SK-N-SH (cell line): Measurements from ENCODE around the gene MAP4K1. TPM values are rescaled to one million over a fixed set of nuclear protein-coding genes. Genes with fewer than 3 reads are reported as not detected.

Experiments used
- CTCF ChIA-PET: fragments of 300-600, 350-600 bp; formaldehyde crosslinking; extraction: SDS; loops from one replicate; lab custom pipeline; 2021; lab: Yijun Ruan, JAX
- POLR2A ChIA-PET: fragments of 350-600 bp; sonication (Branson Sonifier 250); formaldehyde crosslinking; extraction: SDS; loops from one replicate; lab custom pipeline; 2020; ENCODE audit warnings: antibody characterized with exemption, inconsistent platforms; lab: Yijun Ruan, JAX
- DNase-seq: peaks from one replicate; pipeline ENCODE4 v3.0.0; 2012
- H2AFZ ChIP-seq: fragments of 200-600 bp; sonication (generic); 2 replicates; pipeline ENCODE4 v1.8.1; 2016; ENCODE audit warnings: antibody characterized with exemption, mild to moderate bottlenecking, low read depth
- H3F3A ChIP-seq: fragments of 200-600 bp; sonication (generic); replicated peaks from 2 replicates; pipeline ENCODE3; 2016; ENCODE audit warnings: antibody characterized with exemption, mild to moderate bottlenecking; ENCODE audit not compliant: insufficient read depth
- H3K27ac ChIP-seq, 2 experiments: fragments of 200-500 bp in 1 of 2; fragments of 200-600 bp in 1 of 2; sonication (Bioruptor generic) in 1 of 2; sonication (generic), shearing (Covaris generic) in 1 of 2; 2 replicates each; pipeline versions ENCODE4 v1.5.1 to v1.6.1; 2014 to 2016; ENCODE audit warnings: low read depth in 2 of 2, inconsistent platforms in 1 of 2, low read length in 1 of 2, mild to moderate bottlenecking in 1 of 2, mixed read lengths in 1 of 2
- H3K27me3 ChIP-seq: fragments of 200-600 bp; sonication (generic), shearing (Covaris generic); 2 replicates; pipeline ENCODE4 v1.6.1; 2016; ENCODE audit warnings: mixed run types; ENCODE audit not compliant: insufficient read depth
- H3K36me3 ChIP-seq, 2 experiments: fragments of 200-500 bp in 1 of 2; fragments of 200-600 bp in 1 of 2; sonication (Bioruptor generic) in 1 of 2; sonication (generic) in 1 of 2; replicated peaks in 1 of 2; 2 replicates each; pipeline versions ENCODE3 to v1.5.1; 2014 to 2016; ENCODE audit warnings: low read length in 1 of 2, mild to moderate bottlenecking in 1 of 2; ENCODE audit not compliant: insufficient read depth in 2 of 2, control insufficient read depth in 1 of 2
- H3K4me1 ChIP-seq, 2 experiments: fragments of 200-500 bp in 1 of 2; fragments of 200-600 bp in 1 of 2; sonication (Bioruptor generic) in 1 of 2; sonication (generic), shearing (Covaris generic) in 1 of 2; 2 replicates each; pipeline versions ENCODE4 v1.5.1 to v1.6.1; 2014 to 2016; ENCODE audit warnings: low read depth in 1 of 2, low read length in 1 of 2, mixed run types in 1 of 2; ENCODE audit not compliant: insufficient read depth in 2 of 2, control insufficient read depth in 1 of 2
- H3K4me2 ChIP-seq: fragments of 200-600 bp; sonication (generic), shearing (Covaris generic); 2 replicates; pipeline ENCODE4 v1.6.1; 2017; ENCODE audit warnings: mixed run types
- H3K4me3 ChIP-seq, 2 experiments: fragments of 200-500 bp in 1 of 2; fragments of 200-600 bp in 1 of 2; sonication (Bioruptor generic) in 1 of 2; sonication (generic), shearing (Covaris generic) in 1 of 2; 2 replicates each; pipeline versions ENCODE4 v1.5.1 to v1.8.1; 2014 to 2016; ENCODE audit warnings: low read depth in 2 of 2, inconsistent platforms in 1 of 2, low read length in 1 of 2, mild to moderate bottlenecking in 1 of 2, mixed read lengths in 1 of 2, moderate library complexity in 1 of 2
- H3K79me2 ChIP-seq: fragments of 200-600 bp; sonication (generic); 2 replicates; pipeline ENCODE4 v1.8.1; 2017; ENCODE audit warnings: mild to moderate bottlenecking; ENCODE audit not compliant: insufficient read depth
- H3K9ac ChIP-seq: fragments of 200-600 bp; sonication (generic); 2 replicates; pipeline ENCODE4 v1.6.1; 2017; ENCODE audit warnings: mixed run types
- H3K9me2 ChIP-seq: fragments of 200-600 bp; sonication (generic); 2 replicates; pipeline ENCODE4 v1.6.1; 2017; ENCODE audit warnings: mixed run types
- H3K9me3 ChIP-seq: fragments of 200-600 bp; sonication (generic); 2 replicates; pipeline ENCODE4 v1.6.1; 2017; ENCODE audit warnings: mixed run types, mild to moderate bottlenecking, moderate library complexity
- H4K20me1 ChIP-seq: fragments of 200-600 bp; sonication (generic); 2 replicates; pipeline ENCODE4 v1.6.1; 2017; ENCODE audit warnings: mild to moderate bottlenecking, mixed run types; ENCODE audit not compliant: insufficient read depth
- FOSL2 ChIP-seq: IDR thresholded peaks from 2 replicates; pipeline ENCODE4 v1.4.0; 2012; ENCODE audit warnings: low read depth, mild to moderate bottlenecking, moderate library complexity, borderline replicate concordance
- FOXJ3 ChIP-seq: sonication (generic); formaldehyde crosslinking; IDR thresholded peaks from 2 replicates; pipeline ENCODE4 v1.5.1; 2020; ENCODE audit warnings: mild to moderate bottlenecking, missing genetic modification reagents
- FOXM1 ChIP-seq: IDR thresholded peaks from 2 replicates; pipeline ENCODE4 v1.4.0; 2012; ENCODE audit warnings: low read depth, mild to moderate bottlenecking
- GATA2 ChIP-seq: sonication (generic); formaldehyde crosslinking; IDR thresholded peaks from 2 replicates; pipeline ENCODE4 v1.5.0; 2020; ENCODE audit warnings: mild to moderate bottlenecking, missing genetic modification reagents
- IRF3 ChIP-seq: fragments of 150-350 bp; IDR thresholded peaks from 2 replicates; pipeline ENCODE4 v1.6.1; 2016; ENCODE audit warnings: mild to moderate bottlenecking, low read depth, low read length
- MEF2A ChIP-seq: IDR thresholded peaks from 2 replicates; pipeline ENCODE4 v1.4.0; 2012; ENCODE audit warnings: low read depth, borderline replicate concordance
- MXI1 ChIP-seq: IDR thresholded peaks from 2 replicates; pipeline ENCODE4 v1.6.1; 2012; ENCODE audit warnings: mild to moderate bottlenecking, low read depth, low read length, improper control_type of control experiment
- PBX3 ChIP-seq: IDR thresholded peaks from 2 replicates; pipeline ENCODE4; 2012
- POLR2AphosphoS5 ChIP-seq: IDR thresholded peaks from 2 replicates; pipeline ENCODE4 v1.6.1; 2012; ENCODE audit warnings: low read depth, low read length
- RCOR1 ChIP-seq: fragments of 150-350 bp; IDR thresholded peaks from 2 replicates; pipeline ENCODE4 v1.6.1; 2017; ENCODE audit warnings: antibody characterized with exemption, low read length
- RXRA ChIP-seq: IDR thresholded peaks from 2 replicates; pipeline ENCODE4 v1.4.0; 2012; ENCODE audit warnings: low read depth, mild to moderate bottlenecking, borderline replicate concordance
- SIN3A ChIP-seq: IDR thresholded peaks from 2 replicates; pipeline ENCODE4 v1.6.1; 2012; ENCODE audit warnings: low read depth, mild to moderate bottlenecking, low read length, moderate library complexity, borderline replicate concordance
- SMC3 ChIP-seq: IDR thresholded peaks from 2 replicates; pipeline ENCODE4 v1.6.1; 2012; ENCODE audit warnings: low read depth, low read length, improper control_type of control experiment
- YY1 ChIP-seq: IDR thresholded peaks from 2 replicates; pipeline ENCODE4 v1.4.0; 2012; ENCODE audit warnings: low read depth, mild to moderate bottlenecking
- WGBS: methylation state at CpG from one replicate; pipeline ENCODE4 v1.1.6; 2017; ENCODE audit warnings: low lambda C conversion rate; 5-methylcytosine and 5-hydroxymethylcytosine counted together
- polyA plus RNA-seq, 3 experiments: library from polyadenylated mRNA; depleted of rRNA; stranded (reverse); fragments of >200 nt; gene quantifications; 2 replicates each; pipeline ENCODE4 v1.2.3, GENCODE V29; 2012
- TF ChIP-seq, protein P1 (sequence below): IDR thresholded peaks from 2 replicates; pipeline ENCODE4 v1.4.0; 2012; ENCODE audit warnings: low read depth
- TF ChIP-seq, protein P2 (sequence below): IDR thresholded peaks from 2 replicates; pipeline ENCODE4 v1.4.0; 2012; ENCODE audit warnings: low read depth, borderline replicate concordance
- TF ChIP-seq, protein P3 (sequence below): IDR thresholded peaks from 2 replicates; pipeline ENCODE4 v1.6.1; 2012; ENCODE audit warnings: mild to moderate bottlenecking, low read depth, low read length, moderate library complexity

The MAP4K1 gene
- polyA plus RNA-seq, 1 of the 3 experiments (the other 2 are of a cell fraction): 0.31 TPM

DNA sequence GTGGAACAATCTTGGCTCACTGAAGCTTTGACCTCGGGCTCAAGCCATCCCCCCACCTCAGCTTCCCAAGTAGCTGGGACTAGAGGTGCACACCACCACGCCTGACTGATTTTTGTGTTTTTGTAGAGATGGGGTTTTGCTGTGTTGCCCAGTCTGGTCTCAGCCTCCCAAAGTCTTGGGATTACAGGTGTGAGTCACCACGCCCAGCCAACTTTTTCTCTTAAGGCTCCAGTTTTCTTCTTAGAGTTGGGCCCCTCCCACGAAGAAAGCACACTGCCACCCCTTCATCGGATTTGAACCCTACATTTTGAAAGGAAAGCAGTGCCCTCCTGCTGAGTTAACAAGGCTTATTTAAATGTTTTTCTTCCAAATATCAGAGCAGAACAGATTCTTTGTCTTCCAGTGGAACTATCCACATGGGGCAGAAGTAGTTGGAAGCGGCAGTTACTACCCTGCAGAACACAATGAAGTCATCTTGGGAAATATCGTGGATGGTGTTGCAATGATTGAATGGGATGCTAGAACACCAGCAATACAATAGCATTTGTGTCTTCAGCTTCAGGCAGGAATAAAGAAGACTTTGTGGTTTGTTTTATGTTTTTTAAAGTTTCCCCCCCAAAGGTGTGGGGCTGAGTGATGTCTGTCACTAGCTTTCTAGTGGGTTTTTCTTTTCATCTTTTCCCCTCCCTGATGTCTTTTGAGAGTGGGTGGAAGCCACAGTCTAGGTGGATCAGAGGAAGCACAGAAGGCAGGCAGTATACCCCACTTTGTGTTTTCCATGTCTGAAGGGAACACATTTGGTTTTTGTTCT, 38.6 kb upstream of the MAP4K1 start (continued):
- TF ChIP-seq FOXJ3 (CRISPR knock-in tag) (no peak), SIN3A (no peak)

- no peaks in the 10 kb centered on the region for H3K9me2 ChIP-seq
- H3K27ac ChIP-seq: peak overlapping the region; percentile 5 to 99; a peak in 2 of 4 replicates
- H4K20me1 ChIP-seq: peaks cover 24% of the 10 kb centered on the region
- WGBS: 45% methylated on average over 5 of the region's 5 CpGs
- no peaks in the 10 kb centered on the region for H3K9me3 ChIP-seq
- H3K36me3 ChIP-seq: peaks cover 3 to 16% of the 10 kb centered on the region in 2 experiments
- H3K9ac ChIP-seq: peak overlapping the region; percentile 1; the same call in 1 of the 2 replicates
- H3K4me3 ChIP-seq: no peak overlapping the region
- TF ChIP-seq, protein P1, sequence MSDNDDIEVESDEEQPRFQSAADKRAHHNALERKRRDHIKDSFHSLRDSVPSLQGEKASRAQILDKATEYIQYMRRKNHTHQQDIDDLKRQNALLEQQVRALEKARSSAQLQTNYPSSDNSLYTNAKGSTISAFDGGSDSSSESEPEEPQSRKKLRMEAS: no peak
- TF ChIP-seq FOXM1 (no peak), IRF3 (no peak), POLR2AphosphoS5 (0 out of 2 replicates have a peak, but pooled peaks have one; percentile 14), GATA2 (CRISPR knock-in tag) (no peak), PBX3 (no peak), MEF2A (no peak), SIN3A (0 out of 2 replicates have a peak, but pooled peaks have one; percentile 38), SMC3 (no peak), MXI1 (no peak), FOSL2 (no peak), FOXJ3 (CRISPR knock-in tag) (no peak), RCOR1 (no peak), YY1 (no peak), RXRA (no peak)
- TF ChIP-seq, protein P2, sequence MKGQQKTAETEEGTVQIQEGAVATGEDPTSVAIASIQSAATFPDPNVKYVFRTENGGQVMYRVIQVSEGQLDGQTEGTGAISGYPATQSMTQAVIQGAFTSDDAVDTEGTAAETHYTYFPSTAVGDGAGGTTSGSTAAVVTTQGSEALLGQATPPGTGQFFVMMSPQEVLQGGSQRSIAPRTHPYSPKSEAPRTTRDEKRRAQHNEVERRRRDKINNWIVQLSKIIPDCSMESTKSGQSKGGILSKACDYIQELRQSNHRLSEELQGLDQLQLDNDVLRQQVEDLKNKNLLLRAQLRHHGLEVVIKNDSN: no peak
- TF ChIP-seq, protein P3, sequence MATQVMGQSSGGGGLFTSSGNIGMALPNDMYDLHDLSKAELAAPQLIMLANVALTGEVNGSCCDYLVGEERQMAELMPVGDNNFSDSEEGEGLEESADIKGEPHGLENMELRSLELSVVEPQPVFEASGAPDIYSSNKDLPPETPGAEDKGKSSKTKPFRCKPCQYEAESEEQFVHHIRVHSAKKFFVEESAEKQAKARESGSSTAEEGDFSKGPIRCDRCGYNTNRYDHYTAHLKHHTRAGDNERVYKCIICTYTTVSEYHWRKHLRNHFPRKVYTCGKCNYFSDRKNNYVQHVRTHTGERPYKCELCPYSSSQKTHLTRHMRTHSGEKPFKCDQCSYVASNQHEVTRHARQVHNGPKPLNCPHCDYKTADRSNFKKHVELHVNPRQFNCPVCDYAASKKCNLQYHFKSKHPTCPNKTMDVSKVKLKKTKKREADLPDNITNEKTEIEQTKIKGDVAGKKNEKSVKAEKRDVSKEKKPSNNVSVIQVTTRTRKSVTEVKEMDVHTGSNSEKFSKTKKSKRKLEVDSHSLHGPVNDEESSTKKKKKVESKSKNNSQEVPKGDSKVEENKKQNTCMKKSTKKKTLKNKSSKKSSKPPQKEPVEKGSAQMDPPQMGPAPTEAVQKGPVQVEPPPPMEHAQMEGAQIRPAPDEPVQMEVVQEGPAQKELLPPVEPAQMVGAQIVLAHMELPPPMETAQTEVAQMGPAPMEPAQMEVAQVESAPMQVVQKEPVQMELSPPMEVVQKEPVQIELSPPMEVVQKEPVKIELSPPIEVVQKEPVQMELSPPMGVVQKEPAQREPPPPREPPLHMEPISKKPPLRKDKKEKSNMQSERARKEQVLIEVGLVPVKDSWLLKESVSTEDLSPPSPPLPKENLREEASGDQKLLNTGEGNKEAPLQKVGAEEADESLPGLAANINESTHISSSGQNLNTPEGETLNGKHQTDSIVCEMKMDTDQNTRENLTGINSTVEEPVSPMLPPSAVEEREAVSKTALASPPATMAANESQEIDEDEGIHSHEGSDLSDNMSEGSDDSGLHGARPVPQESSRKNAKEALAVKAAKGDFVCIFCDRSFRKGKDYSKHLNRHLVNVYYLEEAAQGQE: no peak
- POLR2A ChIA-PET: no interaction called here
- peak overlapping the region; percentile 3; the same call in 1 of the 2 replicates for H3K4me2 ChIP-seq
- H3F3A ChIP-seq: peaks cover 71% of the 10 kb centered on the region
- DNase-seq: no peak
- peaks cover 24 to 82% of the 10 kb centered on the region in 2 experiments for H3K4me1 ChIP-seq
- peaks cover 95% of the 10 kb centered on the region for H3K79me2 ChIP-seq
- no peak overlapping the region for H2AFZ ChIP-seq
- H3K27me3 ChIP-seq: no peaks in the 10 kb centered on the region
- CTCF ChIA-PET: no interaction called here
Observed at GRCh38 chr19:38655148-38655824, 37.5 kb upstream of the MAP4K1 start.
